Stimulated activated CD4-positive, alpha-beta T cell treated with anti-CD3 and anti-CD28 coated beads, Interleukin-15, amount 100 ng/mL, for 48 hours (primary cell): Measurements from ENCODE around the gene OR1K1.
A peak's percentile ranks its signal among the peaks of the same experiment; 100 is the strongest.
"Not testable (repeated sequence)": the region's sequence is repeated elsewhere in the genome, so short reads cannot be mapped to it uniquely, and the experiment has no call there.

Experiments
- DNase-seq, 2 donors: peaks; one replicate each; pipeline ENCODE4 v3.0.0-alpha.2; 2020; ENCODE audit warnings: low read depth in 2 of 2

OR1K1 gene

GRCh38 chr9:122800066-122801060, at the start of gene OR1K1:
OR1K1 (plus strand) TSS chr9:122800123; CDS start chr9:122800123, 0 bp downstream.
- no peak for DNase-seq

- no peak for DNase-seq
Observed at GRCh38 chr9:122754825-122755224, 45.1 kb upstream of the OR1K1 start.

GRCh38 chr9:122767817-122768216, 32.1 kb upstream of the OR1K1 start:
- DNase-seq = no peak

GRCh38 chr9:122777052-122777451, 22.9 kb upstream of the OR1K1 start:
- DNase-seq = no peak

- no peak for DNase-seq
Observed at GRCh38 chr9:122777935-122778627, 21.8 kb upstream of the OR1K1 start.

- no peak for DNase-seq
Observed at GRCh38 chr9:122779181-122779580, 20.7 kb upstream of the OR1K1 start.

GRCh38 chr9:122780026-122780425, 19.9 kb upstream of the OR1K1 start:
- DNase-seq = no peak

GRCh38 chr9:122781671-122782070, 18.3 kb upstream of the OR1K1 start:
- no peak for DNase-seq

GRCh38 chr9:122785269-122785668, 14.7 kb upstream of the OR1K1 start:
- DNase-seq = no peak

GRCh38 chr9:122786338-122786737, 13.6 kb upstream of the OR1K1 start:
- no peak for DNase-seq

GRCh38 chr9:122788831-122789230, 11.1 kb upstream of the OR1K1 start, which contains the start of gene OR5C1:
OR5C1 (plus strand) TSS chr9:122788933; CDS start chr9:122788933, 0 bp downstream.
- no peak for DNase-seq

- DNase-seq = no peak
Observed at GRCh38 chr9:122789256-122790046, 10.5 kb upstream of the OR1K1 start.

- DNase-seq = no peak
Observed at GRCh38 chr9:122791872-122792669, 7.9 kb upstream of the OR1K1 start.

GRCh38 chr9:122797316-122798063, 2.4 kb upstream of the OR1K1 start:
- no peak for DNase-seq

- DNase-seq = no peak
Observed at GRCh38 chr9:122806661-122807060, 6.7 kb downstream of the OR1K1 start.

GRCh38 chr9:122807271-122807900, 7.5 kb downstream of the OR1K1 start:
- peak; percentile 58 to 64 for DNase-seq

- DNase-seq = no peak
Observed at GRCh38 chr9:122808141-122808540, 8.2 kb downstream of the OR1K1 start.

GRCh38 chr9:122809261-122809660, 9.3 kb downstream of the OR1K1 start:
- DNase-seq = not testable (repeated sequence)

- peak in 1 of 2 donors; percentile 56 for DNase-seq
Observed at GRCh38 chr9:122810306-122810946, 10.5 kb downstream of the OR1K1 start.
